GM21529 (cell line): ENCODE results near the gene ATG2A.

Experiments
- ATAC-seq: cut with Tn5 transposase; IDR thresholded peaks from one replicate; pipeline ENCODE4 v1.9.1; 2021; ENCODE audit not compliant: unreplicated experiment

Gene ATG2A

GRCh38 chr11:64905516-64906313 is 11.3 kb downstream of the ATG2A start:
- ATAC-seq = no peak

- no peak for ATAC-seq
Measured at GRCh38 chr11:64903291-64903833, 13.6 kb downstream of the ATG2A start.

- no peak for ATAC-seq
Measured at GRCh38 chr11:64902102-64902900, 14.7 kb downstream of the ATG2A start.

GRCh38 chr11:64900774-64901173 is 16.2 kb downstream of the ATG2A start:
- no peak for ATAC-seq

GRCh38 chr11:64900263-64900678 is 16.7 kb downstream of the ATG2A start:
- ATAC-seq = no peak

GRCh38 chr11:64898541-64898940 is 18.5 kb downstream of the ATG2A start:
- no peak for ATAC-seq

GRCh38 chr11:64898076-64898445 is 18.9 kb downstream of the ATG2A start:
- ATAC-seq = no peak

GRCh38 chr11:64897381-64898075 is 19.5 kb downstream of the ATG2A start:
- no peak for ATAC-seq

GRCh38 chr11:64896448-64897022 is 20.5 kb downstream of the ATG2A start:
- no peak for ATAC-seq

- ATAC-seq = no peak
Measured at GRCh38 chr11:64894812-64895452, 22.1 kb downstream of the ATG2A start.

GRCh38 chr11:64894070-64894811 is 22.8 kb downstream of the ATG2A start:
- ATAC-seq = peak; percentile 61

- ATAC-seq = no peak
Measured at GRCh38 chr11:64893194-64894069, 23.6 kb downstream of the ATG2A start.

GRCh38 chr11:64892838-64893193 is 24.2 kb downstream of the ATG2A start:
- no peak for ATAC-seq

- no peak for ATAC-seq
Measured at GRCh38 chr11:64892411-64892831, 24.6 kb downstream of the ATG2A start.

GRCh38 chr11:64891880-64892279 is 25.1 kb downstream of the ATG2A start:
- no peak for ATAC-seq

- no peak for ATAC-seq
Measured at GRCh38 chr11:64891215-64891848, 25.7 kb downstream of the ATG2A start.

- no peak for ATAC-seq
Measured at GRCh38 chr11:64890522-64890939, 26.5 kb downstream of the ATG2A start.

- ATAC-seq = no peak
Measured at GRCh38 chr11:64888729-64889511, 28.1 kb downstream of the ATG2A start.
